Measurements from ENCODE around the gene EFCAB12. TPM values are rescaled to one million over a fixed set of nuclear protein-coding genes. Genes with fewer than 3 reads are reported as not detected.

EFCAB12 gene
- total and polyA plus RNA-seq, 10 of the 15 experiments (the other 5 are each of a cell fraction or from before 2014, with no cell fraction given): 0.02 to 0.85 (median 0.33) TPM

DNA sequence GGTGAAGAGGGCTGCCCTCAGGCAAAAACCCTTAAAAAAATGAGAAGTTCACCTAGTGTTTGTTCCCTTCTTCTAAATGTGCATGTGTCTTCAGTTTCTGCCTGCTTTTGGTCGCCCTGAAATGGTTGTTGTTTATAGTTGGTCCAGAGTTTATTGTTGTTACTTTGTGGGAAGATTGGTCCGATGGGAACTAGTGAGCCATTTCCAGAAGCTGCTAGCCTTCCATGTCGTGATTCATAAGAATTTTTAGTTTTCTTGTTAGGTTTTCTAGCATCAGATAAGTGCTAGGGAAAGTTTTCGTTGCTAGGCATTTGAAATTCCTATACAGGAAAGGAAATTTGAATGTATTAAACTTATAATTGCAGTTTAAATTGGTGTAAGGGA is 45.3 kb upstream of the EFCAB12 start:
- in situ Hi-C loops (cut with MboI) (no loop called here), intact Hi-C loops (cut with micrococcal nuclease; ENCODE audit: unreplicated experiment) (no loop called here)
- Histone ChIP-seq H3K4me2 (ENCODE audit: control insufficient read depth, insufficient read depth) (no peak overlapping the region), H2AFZ (ENCODE audit: control insufficient read depth, low read depth, low read length) (no peak overlapping the region), H3K36me3 (ENCODE audit: control insufficient read depth in 2 of 2, insufficient read depth in 2 of 2, low read length in 1 of 2) (peaks cover 1 to 3% of the 10 kb centered on the region in 2 experiments; a peak in 2 of 4 replicates), H3K4me1 (ENCODE audit: control insufficient read depth, insufficient read depth, low read length) (no peaks in the 10 kb centered on the region), H3K9me3 (replicated peaks; ENCODE audit: control insufficient read depth, insufficient read depth, low read length) (no peaks in the 10 kb centered on the region), H3K27me3 (replicated peaks in 1 of 2; ENCODE audit: control insufficient read depth in 2 of 2, insufficient read depth in 2 of 2, low read length in 1 of 2) (no peaks in the 10 kb centered on the region), H3K9ac (ENCODE audit: control insufficient read depth, insufficient read depth, low read length) (no peak overlapping the region), H3K27ac (ENCODE audit: control insufficient read depth, insufficient read depth) (no peak overlapping the region), H4K20me1 (ENCODE audit: control insufficient read depth, insufficient read depth) (no peaks in the 10 kb centered on the region), H3K79me2 (ENCODE audit: control insufficient read depth, insufficient read depth, low read length) (no peaks in the 10 kb centered on the region), H3K4me3 (no peak overlapping the region)
- ChIA-PET RAD21 (ENCODE audit: unreplicated experiment) (no interaction called here), CTCF (interaction anchor here (0.9 kb wide), 1 partner anchor 12 kb away, joined by 4 read pairs; no protein-coding TSS in a partner anchor), SMC1A (ENCODE audit: uncharacterized antibody, unreplicated experiment) (interaction anchor here (0.9 kb wide), 1 partner anchor 12 kb away, joined by 3 read pairs; no protein-coding TSS in a partner anchor), POLR2A (no interaction called here)
- DNase-seq (ENCODE audit: low read depth, low spot score) (no peak), FAIRE-seq (no peak), ATAC-seq (no peak)
- WGBS (ENCODE audit: insufficient coverage, insufficient replicate concordance, low lambda C conversion rate, missing lambda C conversion rate): 57% methylated on average over 4 of the region's 4 CpGs
- TF ChIP-seq ESRRA (IDR thresholded peaks at IDR 0.05; ENCODE audit: low read length) (no peak), CREB1 (IDR thresholded peaks at IDR 0.05; ENCODE audit: low read depth) (no peak), HDAC2 (IDR thresholded peaks at IDR 0.05) (no peak), CBX3 (IDR thresholded peaks at IDR 0.05; ENCODE audit: borderline replicate concordance, low read depth) (no peak), KAT2A (conservative IDR thresholded peaks at IDR 0.05; ENCODE audit: control insufficient read depth, low read depth, low read length) (no peak), SMC3 (IDR thresholded peaks at IDR 0.05; ENCODE audit: borderline replicate concordance, low read length) (no peak), IKZF1 (conservative IDR thresholded peaks at IDR 0.05) (no peak), NR2C1 (IDR thresholded peaks at IDR 0.05) (no peak), MEF2B (IDR thresholded peaks at IDR 0.05; ENCODE audit: partially characterized antibody, poor library complexity, severe bottlenecking) (no peak), IRF4 (IDR thresholded peaks at IDR 0.05; ENCODE audit: low read depth, low read length) (no peak), ZNF274 (IDR thresholded peaks at IDR 0.05; ENCODE audit: insufficient read depth, insufficient read length) (no peak), CEBPZ (IDR thresholded peaks at IDR 0.05; ENCODE audit: low read depth, low read length) (no peak), SRF (IDR thresholded peaks at IDR 0.05; ENCODE audit: low read depth in 2 of 2, low read length in 2 of 2) (no peak)
- TF ChIP-seq, protein P1, sequence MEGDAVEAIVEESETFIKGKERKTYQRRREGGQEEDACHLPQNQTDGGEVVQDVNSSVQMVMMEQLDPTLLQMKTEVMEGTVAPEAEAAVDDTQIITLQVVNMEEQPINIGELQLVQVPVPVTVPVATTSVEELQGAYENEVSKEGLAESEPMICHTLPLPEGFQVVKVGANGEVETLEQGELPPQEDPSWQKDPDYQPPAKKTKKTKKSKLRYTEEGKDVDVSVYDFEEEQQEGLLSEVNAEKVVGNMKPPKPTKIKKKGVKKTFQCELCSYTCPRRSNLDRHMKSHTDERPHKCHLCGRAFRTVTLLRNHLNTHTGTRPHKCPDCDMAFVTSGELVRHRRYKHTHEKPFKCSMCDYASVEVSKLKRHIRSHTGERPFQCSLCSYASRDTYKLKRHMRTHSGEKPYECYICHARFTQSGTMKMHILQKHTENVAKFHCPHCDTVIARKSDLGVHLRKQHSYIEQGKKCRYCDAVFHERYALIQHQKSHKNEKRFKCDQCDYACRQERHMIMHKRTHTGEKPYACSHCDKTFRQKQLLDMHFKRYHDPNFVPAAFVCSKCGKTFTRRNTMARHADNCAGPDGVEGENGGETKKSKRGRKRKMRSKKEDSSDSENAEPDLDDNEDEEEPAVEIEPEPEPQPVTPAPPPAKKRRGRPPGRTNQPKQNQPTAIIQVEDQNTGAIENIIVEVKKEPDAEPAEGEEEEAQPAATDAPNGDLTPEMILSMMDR (IDR thresholded peaks at IDR 0.05 in 2 of 3, conservative IDR thresholded peaks at IDR 0.05 in 1 of 3; ENCODE audit: control insufficient read depth in 2 of 3, extremely low read depth in 1 of 3, insufficient read depth in 1 of 3, low read depth in 3 of 3, low read length in 3 of 3): no peak
- no TSS peak for BruUV-seq (replicated peaks)

Data from GM12878 (cell line).